Measurements from ENCODE around the gene FOXN1.
"Not testable (repeated sequence)": the region's sequence is repeated elsewhere in the genome, so short reads cannot be mapped to it uniquely, and the experiment has no call there.

Gene FOXN1

GRCh38 chr17:28573966-28574480 lies 67.9 kb downstream of the FOXN1 start:
- H3K9me3 ChIP-seq (ENCODE audit: low read depth, low read length), result no peaks in the 10 kb centered on the region
- H3K36me3 ChIP-seq (ENCODE audit: insufficient read depth, low read length), result peaks cover 22% of the 10 kb centered on the region
- no peak overlapping the region for H3K9ac ChIP-seq (ENCODE audit: insufficient read length)
- DNase-seq (ENCODE audit: low read depth, low spot score), result no peak
- TF ChIP-seq POLR2AphosphoS5 (IDR thresholded peaks at IDR 0.05; ENCODE audit: borderline replicate concordance, low read depth, low read length) (no peak), EZH2 (IDR thresholded peaks at IDR 0.05) (no peak), FOXP2 (optimal IDR thresholded peaks at IDR 0.05; ENCODE audit: control extremely low read depth, extremely low read length, insufficient read depth) (no peak)
- H3K27ac ChIP-seq, result no peak overlapping the region
- H3K4me3 ChIP-seq, result no peak overlapping the region

- TF ChIP-seq POLR2AphosphoS5 (IDR thresholded peaks at IDR 0.05; ENCODE audit: borderline replicate concordance, low read depth, low read length) (no peak), FOXP2 (optimal IDR thresholded peaks at IDR 0.05; ENCODE audit: control extremely low read depth, extremely low read length, insufficient read depth) (no peak), EZH2 (IDR thresholded peaks at IDR 0.05) (no peak)
- H3K27ac ChIP-seq, result no peak overlapping the region
- no peaks in the 10 kb centered on the region for H3K9me3 ChIP-seq (ENCODE audit: low read depth, low read length)
- peaks cover 27% of the 10 kb centered on the region for H3K36me3 ChIP-seq (ENCODE audit: insufficient read depth, low read length)
- no peak for DNase-seq (ENCODE audit: low read depth, low spot score)
- H3K9ac ChIP-seq (ENCODE audit: insufficient read length), result no peak overlapping the region
- H3K4me3 ChIP-seq, result no peak overlapping the region
These were observed 68.4 kb downstream of the FOXN1 start for GRCh38 chr17:28574526-28574925.

DNA sequence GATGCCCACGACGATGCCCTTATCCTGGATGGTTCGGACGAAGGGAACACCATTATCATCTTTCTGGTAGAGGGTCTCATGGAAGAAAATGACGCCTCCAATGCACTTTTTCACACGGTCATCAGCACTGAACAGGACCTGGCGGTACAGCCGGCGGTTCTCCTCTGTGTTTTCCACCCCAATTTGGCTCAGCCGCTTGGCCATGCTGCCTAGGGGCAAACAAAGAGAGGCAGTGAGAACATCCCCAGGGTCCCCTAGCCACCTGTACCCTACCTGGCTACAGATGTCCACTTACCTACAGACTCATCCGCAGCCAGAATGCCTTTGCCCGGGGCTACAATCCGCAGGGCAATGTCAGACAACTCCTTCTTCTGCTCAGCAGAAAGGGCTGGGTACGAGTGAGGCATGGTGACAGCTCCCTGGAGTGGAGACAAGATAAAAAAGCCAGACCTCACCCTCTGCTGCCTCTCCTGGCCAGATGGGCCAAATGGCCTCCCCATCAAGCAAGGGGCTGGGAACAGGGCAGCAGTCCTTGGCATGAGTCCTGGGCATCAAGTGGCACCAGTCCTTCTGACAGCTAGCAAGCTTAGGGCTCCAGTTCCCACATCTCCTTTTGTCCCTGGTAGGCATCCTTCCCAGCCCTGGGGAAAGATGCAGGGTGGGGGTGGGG lies 69.1 kb downstream of the FOXN1 start:
- Histone ChIP-seq H3K27ac (no peak overlapping the region), H3K4me3 (no peak overlapping the region), H3K9ac (ENCODE audit: insufficient read length) (no peak overlapping the region), H3K9me3 (ENCODE audit: low read depth, low read length) (no peaks in the 10 kb centered on the region), H3K36me3 (ENCODE audit: insufficient read depth, low read length) (peaks cover 34% of the 10 kb centered on the region)
- no peak for DNase-seq (ENCODE audit: low read depth, low spot score)
- TF ChIP-seq FOXP2 (optimal IDR thresholded peaks at IDR 0.05; ENCODE audit: control extremely low read depth, extremely low read length, insufficient read depth), result no peak
- TF ChIP-seq EZH2 (IDR thresholded peaks at IDR 0.05), result no peak
- TF ChIP-seq POLR2AphosphoS5 (IDR thresholded peaks at IDR 0.05; ENCODE audit: borderline replicate concordance, low read depth, low read length), result no peak

- H3K27ac ChIP-seq, result not testable (repeated sequence)
- peaks cover 41% of the 10 kb centered on the region for H3K36me3 ChIP-seq (ENCODE audit: insufficient read depth, low read length)
These were observed 69.9 kb downstream of the FOXN1 start for GRCh38 chr17:28576016-28576415.

DNA sequence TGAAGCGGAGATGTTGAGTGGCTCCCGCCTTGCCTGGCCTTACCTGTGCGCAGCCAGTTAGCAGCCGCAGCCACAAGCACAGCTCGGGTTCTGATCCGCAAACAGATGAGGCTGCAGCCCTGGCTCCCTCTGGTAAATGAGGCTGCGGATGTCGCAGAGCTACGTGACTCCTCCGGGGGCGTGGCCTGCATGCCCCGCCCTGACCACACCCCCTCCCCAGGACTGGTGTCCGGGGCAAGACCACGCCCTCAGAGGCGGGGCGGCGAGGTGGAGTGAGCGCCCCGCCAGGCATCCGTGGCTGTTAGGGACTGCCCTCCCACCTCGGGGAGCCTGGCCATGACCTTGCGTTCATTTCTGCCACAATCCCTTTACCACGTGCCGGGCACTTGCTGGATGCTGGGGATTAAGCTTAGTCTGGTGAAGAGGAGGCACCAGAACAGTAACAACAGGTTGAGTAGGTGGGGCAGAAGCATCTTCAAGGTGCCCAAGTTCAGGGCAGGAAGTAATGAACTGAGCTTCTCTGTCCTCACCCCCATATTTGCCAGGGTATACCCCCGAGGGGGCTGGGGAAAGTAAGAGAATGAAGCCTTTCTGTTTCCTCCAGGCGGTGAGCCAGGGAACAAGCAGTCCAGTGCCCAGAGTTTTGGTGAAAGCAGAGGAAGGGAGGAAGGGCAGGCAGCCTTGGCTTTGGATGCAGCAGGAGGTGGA lies 70.8 kb downstream of the FOXN1 start, which contains the start of gene ALDOC:
Gene ALDOC, minus strand, starts transcription at position 138 of the 708 bp plus-strand sequence. CDS start 1,363 bp downstream, outside the sequence.
- H3K9me3 ChIP-seq (ENCODE audit: low read depth, low read length), result no peaks in the 10 kb centered on the region
- H3K4me3 ChIP-seq, result no peak within 1 kb of the TSS
- H3K9ac ChIP-seq (ENCODE audit: insufficient read length), result no peak within 1 kb of the TSS
- H3K36me3 ChIP-seq (ENCODE audit: insufficient read depth, low read length), result peaks cover 46% of the 10 kb centered on the region
- peak; percentile 51 for TF ChIP-seq POLR2AphosphoS5 (IDR thresholded peaks at IDR 0.05; ENCODE audit: borderline replicate concordance, low read depth, low read length)
- no peak for TF ChIP-seq EZH2 (IDR thresholded peaks at IDR 0.05)
- DNase-seq (ENCODE audit: low read depth, low spot score), result no peak
- H3K27ac ChIP-seq, result peak within 1 kb of the TSS; percentile 28; the same call in 1 of the 2 replicates

More at GRCh38 chr17:28576016-28576415, 69.9 kb downstream of the FOXN1 start:
- H3K4me3 ChIP-seq; DNase-seq (ENCODE audit: low read depth, low spot score); H3K9ac ChIP-seq (ENCODE audit: insufficient read length); H3K9me3 ChIP-seq (ENCODE audit: low read depth, low read length): not testable (repeated sequence)

GRCh38 chr17:28577466-28577824 lies 71.3 kb downstream of the FOXN1 start:
- DNase-seq (ENCODE audit: low read depth, low spot score), result no peak
- H3K9me3 ChIP-seq (ENCODE audit: low read depth, low read length), result no peaks in the 10 kb centered on the region
- peaks cover 51% of the 10 kb centered on the region for H3K36me3 ChIP-seq (ENCODE audit: insufficient read depth, low read length)
- TF ChIP-seq POLR2AphosphoS5 (IDR thresholded peaks at IDR 0.05; ENCODE audit: borderline replicate concordance, low read depth, low read length) (no peak), FOXP2 (optimal IDR thresholded peaks at IDR 0.05; ENCODE audit: control extremely low read depth, extremely low read length, insufficient read depth) (no peak), EZH2 (IDR thresholded peaks at IDR 0.05) (no peak)
- no peak overlapping the region for H3K4me3 ChIP-seq
- H3K27ac ChIP-seq, result peak overlapping the region; percentile 28; the same call in 1 of the 2 replicates
- H3K9ac ChIP-seq (ENCODE audit: insufficient read length), result no peak overlapping the region

DNA sequence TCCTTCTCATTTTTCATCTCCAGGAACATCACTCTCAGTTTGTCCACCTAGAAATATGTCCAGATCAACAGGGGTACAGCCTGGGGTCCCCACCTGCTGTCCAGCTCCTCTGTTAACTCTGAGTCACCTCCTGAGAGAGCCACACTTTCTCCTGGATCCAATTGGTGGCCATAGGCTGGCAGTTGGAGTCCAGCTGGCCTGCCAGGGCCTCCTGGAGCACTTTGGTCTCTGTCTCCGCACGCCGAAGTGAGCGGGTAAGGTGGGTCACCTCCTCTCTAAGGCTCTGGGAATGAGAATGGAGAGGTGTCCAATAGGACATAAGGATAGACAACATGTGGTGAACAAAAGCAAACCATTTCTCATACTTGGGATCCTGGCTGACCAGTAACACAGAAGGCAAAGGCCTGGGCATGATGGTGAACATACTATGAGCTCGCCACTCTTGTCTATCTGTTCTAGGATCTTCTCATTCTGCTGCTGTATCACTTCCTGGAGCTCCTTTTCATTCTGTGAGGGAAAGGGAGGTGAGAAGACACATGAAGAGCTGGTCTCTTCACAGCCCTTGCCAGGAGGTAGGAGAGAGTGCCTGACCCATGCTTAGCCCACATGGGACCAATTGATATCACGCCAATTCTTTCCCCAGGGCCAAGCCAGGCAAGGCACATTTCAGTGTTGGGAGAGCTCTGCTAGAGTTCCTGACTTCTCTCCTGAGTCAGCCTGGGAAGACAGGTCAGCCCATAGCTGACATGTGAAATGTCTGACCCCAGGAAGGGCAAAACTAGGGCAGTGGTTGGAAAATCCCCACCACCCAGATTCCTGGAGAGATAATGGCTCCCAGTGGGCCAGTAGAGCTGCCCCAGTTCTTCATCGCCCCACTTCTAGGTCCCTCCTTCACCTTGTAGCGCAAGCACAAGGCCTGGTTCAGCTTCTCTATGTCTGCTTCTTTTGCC lies 72.4 kb downstream of the FOXN1 start:
- DNase-seq (ENCODE audit: low read depth, low spot score), result no peak
- H3K9ac ChIP-seq (ENCODE audit: insufficient read length), result no peak overlapping the region
- peaks cover 62% of the 10 kb centered on the region for H3K36me3 ChIP-seq (ENCODE audit: insufficient read depth, low read length)
- no peak overlapping the region for H3K27ac ChIP-seq
- no peak for TF ChIP-seq POLR2AphosphoS5 (IDR thresholded peaks at IDR 0.05; ENCODE audit: borderline replicate concordance, low read depth, low read length)
- no peak for TF ChIP-seq EZH2 (IDR thresholded peaks at IDR 0.05)
- no peak for TF ChIP-seq FOXP2 (optimal IDR thresholded peaks at IDR 0.05; ENCODE audit: control extremely low read depth, extremely low read length, insufficient read depth)
- H3K9me3 ChIP-seq (ENCODE audit: low read depth, low read length), result no peaks in the 10 kb centered on the region
- no peak overlapping the region for H3K4me3 ChIP-seq

DNA sequence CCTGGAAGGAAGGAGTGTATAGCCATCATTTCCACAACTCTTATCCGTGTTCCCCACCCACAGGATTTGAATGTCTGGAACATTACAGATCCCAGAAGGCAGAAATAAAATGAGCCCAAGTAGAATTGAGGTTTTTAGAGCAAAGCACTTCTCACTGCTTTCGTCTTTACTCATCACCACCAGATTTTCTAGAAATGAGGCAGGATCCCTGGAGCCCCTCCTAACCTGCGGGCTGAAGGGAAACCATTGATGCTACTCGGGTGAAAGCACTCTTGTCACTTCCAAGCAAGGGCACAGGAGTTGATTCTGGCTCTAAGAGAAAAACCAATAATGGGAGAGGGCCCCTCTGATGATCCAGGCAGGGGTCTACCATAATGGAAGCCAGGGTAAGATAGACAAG lies 73.4 kb downstream of the FOXN1 start:
- H3K36me3 ChIP-seq (ENCODE audit: insufficient read depth, low read length), result peaks cover 72% of the 10 kb centered on the region
- H3K9me3 ChIP-seq (ENCODE audit: low read depth, low read length), result no peaks in the 10 kb centered on the region
- H3K4me3 ChIP-seq, result no peak overlapping the region
- no peak for DNase-seq (ENCODE audit: low read depth, low spot score)
- TF ChIP-seq EZH2 (IDR thresholded peaks at IDR 0.05), result no peak
- TF ChIP-seq FOXP2 (optimal IDR thresholded peaks at IDR 0.05; ENCODE audit: control extremely low read depth, extremely low read length, insufficient read depth), result no peak
- TF ChIP-seq POLR2AphosphoS5 (IDR thresholded peaks at IDR 0.05; ENCODE audit: borderline replicate concordance, low read depth, low read length), result no peak
- H3K27ac ChIP-seq, result no peak overlapping the region
- H3K9ac ChIP-seq (ENCODE audit: insufficient read length), result no peak overlapping the region

All from SK-N-MC (cell line).